Endothelial cell of umbilical vein (primary cell): ENCODE results near the gene ZNRD2. TPM values are rescaled to one million over a fixed set of nuclear protein-coding genes. Genes with fewer than 3 reads are reported as not detected.

ENCODE experiments used
- BruUV-seq: library from RNA; stranded (reverse); fragments of 400-500 nt; replicated peaks from 2 replicates; lab custom pipeline; 2021; lab: Mats Ljungman, UMichigan
- CTCF ChIA-PET: fragments of 300-600, 350-600 bp; sonication (Branson Sonifier 250); formaldehyde crosslinking; loops from one replicate; lab custom pipeline; 2021; ENCODE audit warnings: antibody characterized with exemption, inconsistent platforms; lab: Charles Lee
- POLR2A ChIA-PET: fragments of 300-600, 350-600 bp; sonication (Branson Sonifier 250); formaldehyde crosslinking; loops from one replicate; lab custom pipeline; 2021; ENCODE audit warnings: antibody characterized with exemption, inconsistent platforms; lab: Charles Lee
- DNase-seq: peaks from one replicate; pipeline ENCODE4 v3.0.0-alpha.2; 2011; ENCODE audit warnings: low read depth, low spot score
- FAIRE-seq: peaks from 2 replicates; lab custom pipeline; 2011; peaks lifted over from hg19 to GRCh38; lab: Jason Lieb, UNC
- H2AFZ ChIP-seq: 2 replicates; pipeline ENCODE4 v1.6.0; 2012; ENCODE audit warnings: low read depth, low read length, control low read depth, inconsistent platforms
- H3K27ac ChIP-seq: 2 replicates; pipeline ENCODE4 v1.5.1; 2011; ENCODE audit warnings: low read depth, mild to moderate bottlenecking, control low read depth, low read length, moderate library complexity; ENCODE audit not compliant: insufficient read depth
- H3K27me3 ChIP-seq, 2 experiments: 2 replicates each; pipeline versions ENCODE4 v1.6.0 to v1.6.1; 2011; ENCODE audit warnings: low read length in 2 of 2, mixed read lengths in 1 of 2; ENCODE audit not compliant: control insufficient read depth in 2 of 2, insufficient read depth in 2 of 2
- H3K36me3 ChIP-seq, 2 experiments: 2 replicates in 1 of 2; 3 replicates in 1 of 2; pipeline ENCODE4 v1.5.1; 2011; ENCODE audit warnings: low read length in 2 of 2, mild to moderate bottlenecking in 1 of 2, moderate library complexity in 1 of 2; ENCODE audit not compliant: control insufficient read depth in 2 of 2, insufficient read depth in 2 of 2; ENCODE audit errors: extremely low read depth in 1 of 2
- H3K4me1 ChIP-seq: 3 replicates; pipeline ENCODE4 v1.5.1; 2011; ENCODE audit warnings: mild to moderate bottlenecking, low read length; ENCODE audit not compliant: control insufficient read depth, insufficient read depth; ENCODE audit errors: extremely low read depth
- H3K4me2 ChIP-seq: 2 replicates; pipeline ENCODE4 v1.6.1; 2011; ENCODE audit warnings: low read length, control low read depth, mixed read lengths; ENCODE audit not compliant: insufficient read depth
- H3K4me3 ChIP-seq, 3 experiments: fragments of 200-600 bp in 1 of 3; sonication (generic), shearing (Covaris generic) in 1 of 3; replicated peaks in 1 of 3; 2 replicates each; pipeline ENCODE4 v1.5.1; 2011 to 2016; ENCODE audit warnings: control low read depth in 3 of 3, low read length in 3 of 3, mild to moderate bottlenecking in 2 of 3, inconsistent platforms in 1 of 3, low read depth in 1 of 3, moderate library complexity in 1 of 3; ENCODE audit not compliant: insufficient read depth in 1 of 3
- H3K79me2 ChIP-seq: 2 replicates; pipeline ENCODE4 v1.6.0; 2012; ENCODE audit warnings: low read length, inconsistent platforms; ENCODE audit not compliant: control insufficient read depth, insufficient read depth
- H3K9ac ChIP-seq: replicated peaks from 2 replicates; pipeline ENCODE3; 2011; ENCODE audit warnings: low read length, control low read depth; ENCODE audit not compliant: insufficient read depth; ENCODE audit errors: extremely low read depth
- H3K9me1 ChIP-seq: replicated peaks from 3 replicates; pipeline ENCODE4 v1.6.0; 2011; ENCODE audit warnings: mild to moderate bottlenecking, low read length; ENCODE audit not compliant: control insufficient read depth, insufficient read depth; ENCODE audit errors: extremely low read depth
- H3K9me3 ChIP-seq: replicated peaks from 2 replicates; pipeline ENCODE4 v1.5.1; 2012; ENCODE audit warnings: low read length, inconsistent platforms; ENCODE audit not compliant: control insufficient read depth, insufficient read depth
- H4K20me1 ChIP-seq: replicated peaks from 2 replicates; pipeline ENCODE3; 2011; ENCODE audit warnings: mild to moderate bottlenecking, low read length; ENCODE audit not compliant: control insufficient read depth, insufficient read depth; ENCODE audit errors: extremely low read depth
- EZH2 ChIP-seq: IDR thresholded peaks from 2 replicates; pipeline ENCODE4 v1.6.1; 2012; ENCODE audit warnings: borderline replicate concordance, low read depth, mild to moderate bottlenecking, moderate library complexity, low read length, inconsistent platforms; ENCODE audit not compliant: severe bottlenecking
- FOS ChIP-seq: IDR thresholded peaks from 2 replicates; pipeline ENCODE4 v1.6.1; 2011; ENCODE audit warnings: mild to moderate bottlenecking, low read length, moderate library complexity, borderline replicate concordance; ENCODE audit not compliant: insufficient read depth
- GATA2 ChIP-seq: IDR thresholded peaks from 2 replicates; pipeline ENCODE4 v1.7.0; 2011; ENCODE audit warnings: low read depth, mild to moderate bottlenecking, moderate library complexity, mixed read lengths, low read length; ENCODE audit not compliant: insufficient read length, insufficient read depth
- JUN ChIP-seq: IDR thresholded peaks from 2 replicates; pipeline ENCODE4 v1.6.1; 2011; ENCODE audit warnings: borderline replicate concordance, low read depth; ENCODE audit not compliant: insufficient read length, insufficient read depth
- MYC ChIP-seq: IDR thresholded peaks from one replicate; pipeline ENCODE4 v1.6.1; 2011; ENCODE audit warnings: mild to moderate bottlenecking, low read depth, low read length
- POLR2A ChIP-seq: IDR thresholded peaks from 2 replicates; pipeline ENCODE4 v1.6.1; 2012; ENCODE audit warnings: low read depth, mild to moderate bottlenecking, control low read depth, low read length
- POLR2AphosphoS5 ChIP-seq: IDR thresholded peaks from 2 replicates; pipeline ENCODE4 v1.6.1; 2012; ENCODE audit warnings: low read depth, mild to moderate bottlenecking, control low read depth, low read length, moderate library complexity; ENCODE audit not compliant: insufficient read depth
- dilution Hi-C: fragments of 300-500 bp; cut with MboI; formaldehyde crosslinking; loops from one replicate; pipeline ENCODE4 v1.15.0; 2019; ENCODE audit warnings: low sequenced_read_pairs; ENCODE audit not compliant: extremely low pct_ligation_motif_present
- intact Hi-C: fragments of 100-400 bp; cut with micrococcal nuclease; formaldehyde crosslinking; loops from one replicate; pipeline ENCODE4 v1.10.0; 2022
- polyA plus RNA-seq, 4 experiments: library from polyadenylated mRNA; depleted of rRNA in 3 of 4; stranded (reverse) in 3 of 4; unstranded in 1 of 4; fragments of >200 nt; gene quantifications; 2 replicates each; pipeline versions ENCODE4 v1.2.1 to v1.2.3, GENCODE V29; 2011 to 2012; ENCODE audit warnings: missing spikeins in 1 of 4
- total RNA-seq: library from RNA; stranded (reverse); gene quantifications from 2 replicates; pipeline ENCODE4 v1.2.3, GENCODE V29; 2021
- TF ChIP-seq, protein P1 (sequence below): IDR thresholded peaks from 2 replicates; pipeline ENCODE4 v1.6.1; 2011; ENCODE audit not compliant: insufficient read depth, insufficient read length
- TF ChIP-seq, protein P2 (sequence below), 2 donors: IDR thresholded peaks; 1 replicate in 1 of 2; 2 replicates in 1 of 2; pipeline ENCODE4 v1.5.1; 2011; ENCODE audit warnings: low read length in 2 of 2, mild to moderate bottlenecking in 2 of 2, moderate library complexity in 2 of 2, control low read depth in 1 of 2, inconsistent platforms in 1 of 2, low read depth in 1 of 2; ENCODE audit not compliant: insufficient read depth in 1 of 2; ENCODE audit errors: extremely low read depth in 1 of 2

ZNRD2 gene
- total and polyA plus RNA-seq, 2 donors (not counting 3 experiments of a cell fraction or from before 2014, with no cell fraction given), result 40.8 to 96.7 TPM

DNA sequence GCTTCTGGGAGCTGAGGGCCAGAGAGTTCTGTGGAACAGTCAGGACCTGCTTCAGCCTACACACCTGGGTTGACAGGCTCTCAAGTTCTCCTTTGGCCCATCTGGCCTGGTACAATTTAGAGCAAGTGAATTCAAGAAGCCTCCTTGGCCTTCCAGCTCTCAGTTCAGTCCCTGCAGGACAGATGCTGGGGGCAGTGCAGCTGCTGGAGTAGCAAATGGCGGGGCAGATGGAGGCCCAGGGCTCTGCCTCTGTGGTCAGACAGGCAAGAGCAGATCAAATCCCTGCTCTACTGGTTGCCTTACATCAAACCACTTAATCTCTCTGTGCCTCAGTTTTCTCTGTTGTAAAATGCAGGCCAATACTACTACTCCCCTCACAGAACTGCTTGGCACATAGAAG lies 34.0 kb downstream of the ZNRD2 start:
- TF ChIP-seq GATA2 (no peak), FOS (no peak)
- DNase-seq (no peak), FAIRE-seq (no peak)
- H2AFZ ChIP-seq, result no peak overlapping the region
- no peaks in the 10 kb centered on the region for H3K9me1 ChIP-seq
- H3K27me3 ChIP-seq, result no peaks in the 10 kb centered on the region
- intact Hi-C loops, result no loop called here
- H3K79me2 ChIP-seq, result peaks cover 16% of the 10 kb centered on the region
- no peaks in the 10 kb centered on the region for H4K20me1 ChIP-seq
- no peak overlapping the region for H3K4me3 ChIP-seq
- ChIA-PET POLR2A (interaction anchor here (1.4 kb wide), 1 partner anchor 9 kb away, joined by 4 read pairs; the partner anchor contains the start of gene MAP3K11), CTCF (interaction anchor here (0.7 to 3.4 kb wide), 3 partner anchors 10 to 253 kb away, joined by 3 to 19 read pairs (median 4); no protein-coding TSS in a partner anchor)
- no peak overlapping the region for H3K9ac ChIP-seq
- no peak overlapping the region for H3K4me2 ChIP-seq
- H3K27ac ChIP-seq, result no peak overlapping the region
- H3K9me3 ChIP-seq, result no peaks in the 10 kb centered on the region
- peaks cover 15% of the 10 kb centered on the region for H3K4me1 ChIP-seq
- peaks cover 15 to 59% of the 10 kb centered on the region in 2 experiments for H3K36me3 ChIP-seq
- no TSS peak for BruUV-seq
- dilution Hi-C loops, result no loop called here

DNA sequence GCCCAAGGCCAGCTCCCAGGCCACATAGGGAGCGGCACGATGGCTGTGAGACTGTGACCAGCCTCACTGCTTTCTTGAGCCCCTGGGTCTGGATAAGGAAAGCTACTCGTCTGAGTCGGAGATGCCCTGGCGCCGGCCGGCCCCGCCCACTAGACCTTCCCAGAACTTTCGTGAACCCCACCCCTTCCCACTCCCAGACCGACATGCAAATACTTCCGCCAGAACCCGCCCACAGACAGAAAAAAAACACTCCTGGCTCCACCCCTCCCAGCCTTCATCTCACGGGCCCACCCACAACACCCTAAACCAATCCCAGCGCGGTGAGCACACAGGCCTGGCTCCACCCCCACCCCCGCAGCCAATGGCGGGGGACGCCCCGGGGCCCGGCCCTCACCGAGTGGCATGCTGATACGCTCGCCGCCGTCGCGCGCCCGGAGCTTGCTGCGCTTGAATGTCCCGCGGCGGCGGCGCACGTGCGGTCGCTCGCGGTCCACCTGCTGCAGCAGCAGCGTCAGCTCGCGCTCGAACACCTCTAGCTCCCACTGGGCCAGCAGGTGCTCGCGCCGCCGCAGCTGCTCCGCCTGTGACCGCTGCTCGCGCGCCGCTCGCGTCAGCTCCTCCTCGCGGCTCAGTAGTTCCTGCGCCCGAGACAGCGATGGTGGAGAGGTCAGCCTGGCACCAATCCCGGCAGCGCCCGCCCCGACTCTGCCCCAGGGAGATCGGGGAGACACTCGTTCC lies 36.8 kb downstream of the ZNRD2 start:
- dilution Hi-C loops, result no loop called here
- TF ChIP-seq, protein P1, sequence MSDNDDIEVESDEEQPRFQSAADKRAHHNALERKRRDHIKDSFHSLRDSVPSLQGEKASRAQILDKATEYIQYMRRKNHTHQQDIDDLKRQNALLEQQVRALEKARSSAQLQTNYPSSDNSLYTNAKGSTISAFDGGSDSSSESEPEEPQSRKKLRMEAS, result peak; percentile 83
- TF ChIP-seq, protein P2, sequence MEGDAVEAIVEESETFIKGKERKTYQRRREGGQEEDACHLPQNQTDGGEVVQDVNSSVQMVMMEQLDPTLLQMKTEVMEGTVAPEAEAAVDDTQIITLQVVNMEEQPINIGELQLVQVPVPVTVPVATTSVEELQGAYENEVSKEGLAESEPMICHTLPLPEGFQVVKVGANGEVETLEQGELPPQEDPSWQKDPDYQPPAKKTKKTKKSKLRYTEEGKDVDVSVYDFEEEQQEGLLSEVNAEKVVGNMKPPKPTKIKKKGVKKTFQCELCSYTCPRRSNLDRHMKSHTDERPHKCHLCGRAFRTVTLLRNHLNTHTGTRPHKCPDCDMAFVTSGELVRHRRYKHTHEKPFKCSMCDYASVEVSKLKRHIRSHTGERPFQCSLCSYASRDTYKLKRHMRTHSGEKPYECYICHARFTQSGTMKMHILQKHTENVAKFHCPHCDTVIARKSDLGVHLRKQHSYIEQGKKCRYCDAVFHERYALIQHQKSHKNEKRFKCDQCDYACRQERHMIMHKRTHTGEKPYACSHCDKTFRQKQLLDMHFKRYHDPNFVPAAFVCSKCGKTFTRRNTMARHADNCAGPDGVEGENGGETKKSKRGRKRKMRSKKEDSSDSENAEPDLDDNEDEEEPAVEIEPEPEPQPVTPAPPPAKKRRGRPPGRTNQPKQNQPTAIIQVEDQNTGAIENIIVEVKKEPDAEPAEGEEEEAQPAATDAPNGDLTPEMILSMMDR (IDR thresholded peaks at IDR 0.05; ENCODE audit: extremely low read depth in 1 of 2, insufficient read depth in 1 of 2, low read depth in 1 of 2, low read length in 2 of 2), result no peak
- TF ChIP-seq MYC, result no peak
- peak; percentile 68 for TF ChIP-seq POLR2A
- no peak for TF ChIP-seq GATA2
- no peak for TF ChIP-seq JUN
- TF ChIP-seq POLR2AphosphoS5, result peak; percentile 68
- no peak for TF ChIP-seq EZH2
- TF ChIP-seq FOS, result no peak
- Histone ChIP-seq H2AFZ (no peak overlapping the region), H3K9me3 (no peaks in the 10 kb centered on the region), H3K27me3 (no peaks in the 10 kb centered on the region), H4K20me1 (no peaks in the 10 kb centered on the region), H3K79me2 (peaks cover 40% of the 10 kb centered on the region), H3K9me1 (no peaks in the 10 kb centered on the region), H3K9ac (no peak overlapping the region), H3K4me3 (no peak overlapping the region), H3K27ac (no peak overlapping the region), H3K4me1 (peaks cover 41% of the 10 kb centered on the region), H3K36me3 (peaks cover 15 to 57% of the 10 kb centered on the region in 2 experiments), H3K4me2 (peak overlapping the region; percentile 6)
- DNase-seq (peak; percentile 96), FAIRE-seq (peak; percentile 92)
- CTCF ChIA-PET, result interaction anchor here (0.9 to 2.4 kb wide), 9 partner anchors 8 to 67 kb away, joined by 3 to 19 read pairs (median 5); partner anchors contain the start of genes FAM89B and PCNX3
- POLR2A ChIA-PET, result interaction anchor here (0.6 kb wide), 2 partner anchors 50 to 187 kb away, joined by 3 read pairs; no protein-coding TSS in a partner anchor
- intact Hi-C loops, result loop anchor here (1.0 kb wide), 2 partner anchors 8 to 14 kb away; partner anchors contain the start of gene PCNX3
- BruUV-seq, result no TSS peak
